Camera-type eye (tissue), 1 donor: Measurements from ENCODE around the gene ZNF541. TPM values are rescaled to one million over a fixed set of nuclear protein-coding genes. Genes with fewer than 3 reads are reported as not detected.

Experiments
- total RNA-seq: library from RNA; depleted of rRNA; stranded (reverse); fragments of >200 nt; gene quantifications from one replicate; pipeline ENCODE4 v1.2.3, GENCODE V29; 2014

ZNF541 gene
- total RNA-seq: 0.44 TPM

GRCh38 chr19:47573071-47574026, at the start of gene ZNF541:
TSS of gene ZNF541 (minus strand) at chr19:47573148. CDS start at chr19:47555856, 17,292 bp downstream.

GRCh38 chr19:47608969-47609905, 36.3 kb upstream of the ZNF541 start, which contains the start of gene BICRA:
TSS of gene BICRA (plus strand) at chr19:47609134. CDS start at chr19:47673575, 64,441 bp downstream.

Other genes starting within 250 kb of the ZNF541 start
- 1.0 TPM for gene C5AR2, start 241.0 kb downstream of the ZNF541 start, total RNA-seq
- gene DHX34, start 223.8 kb downstream of the ZNF541 start, total RNA-seq: 21.4 TPM
- 31.7 TPM for gene MEIS3, start 153.6 kb downstream of the ZNF541 start, total RNA-seq
- 16.1 TPM for gene SLC8A2, start 101.3 kb downstream of the ZNF541 start, total RNA-seq
- 11.7 TPM for gene KPTN, start 88.9 kb downstream of the ZNF541 start, total RNA-seq
- gene NAPA, start 58.1 kb downstream of the ZNF541 start, total RNA-seq: 72.6 TPM
- gene BICRA, start 36.0 kb upstream of the ZNF541 start, total RNA-seq: 42.1 TPM
- gene EHD2, start 140.3 kb upstream of the ZNF541 start, total RNA-seq: 59.6 TPM
- gene NOP53, start 172.4 kb upstream of the ZNF541 start, total RNA-seq: 157 TPM
- 123 TPM for gene SELENOW, start 205.6 kb upstream of the ZNF541 start, total RNA-seq
- not detected for gene TPRX1, start 231.4 kb upstream of the ZNF541 start, total RNA-seq
- 229 TPM for gene CRX, start 248.8 kb upstream of the ZNF541 start, total RNA-seq